Uterus (tissue), 4 donors: Measurements from ENCODE around the gene POLE. TPM values are rescaled to one million over a fixed set of nuclear protein-coding genes. Genes with fewer than 3 reads are reported as not detected.

Experiments
- DNase-seq, 2 donors: peaks; one replicate each; pipeline ENCODE4 v3.0.0-alpha.2; 2019 to 2020
- H3K27ac ChIP-seq, 2 donors: fragments of 200-600 bp; sonication (generic); 1 replicate in 1 of 2; 2 replicates in 1 of 2; pipeline ENCODE4 v1.5.1; 2016 to 2018
- H3K27me3 ChIP-seq, 2 donors: fragments of 200-600 bp; sonication (generic); one replicate each; pipeline ENCODE4 v1.5.1; 2018 to 2019; ENCODE audit warnings: control low read depth in 1 of 2
- H3K36me3 ChIP-seq, 2 donors: fragments of 200-600 bp; sonication (generic); one replicate each; pipeline ENCODE4 v1.5.1; 2019; ENCODE audit warnings: control low read depth in 1 of 2
- H3K4me1 ChIP-seq, 2 donors: fragments of 200-600 bp; sonication (generic); one replicate each; pipeline ENCODE4 v1.5.1; 2018 to 2019; ENCODE audit warnings: control low read depth in 1 of 2
- H3K4me3 ChIP-seq, 2 donors: fragments of 200-600 bp; sonication (generic); 1 replicate in 1 of 2; 2 replicates in 1 of 2; pipeline ENCODE4 v1.5.1; 2018 to 2019; ENCODE audit warnings: mild to moderate bottlenecking in 1 of 2
- H3K9me3 ChIP-seq, 2 donors: fragments of 200-600 bp; sonication (generic); one replicate each; pipeline ENCODE4 v1.5.1; 2019; ENCODE audit warnings: control low read depth in 1 of 2
- CTCF ChIP-seq, 4 experiments: fragments of 200-600 bp in 2 of 4; fragments of 450-650 bp in 2 of 4; sonication (generic) in 2 of 4; IDR thresholded peaks; one replicate each; pipeline ENCODE4 v1.5.1; 2016 to 2019; ENCODE audit warnings: antibody characterized with exemption in 4 of 4, mild to moderate bottlenecking in 2 of 4, moderate library complexity in 1 of 4
- POLR2A ChIP-seq, 2 donors: fragments of 450-650 bp; IDR thresholded peaks; one replicate each; pipeline ENCODE4 v1.6.1; 2016; ENCODE audit warnings: antibody characterized with exemption in 2 of 2, mild to moderate bottlenecking in 1 of 2, moderate library complexity in 1 of 2
- intact Hi-C: fragments of 100-400 bp; cut with DNase I; formaldehyde crosslinking; loops from one replicate; pipeline ENCODE4 v1.15.1; 2023; ENCODE audit warnings: low total_unique reads
- total RNA-seq, 4 donors: library from RNA; depleted of rRNA in 3 of 4; stranded (reverse); fragments of >200 nt in 3 of 4; gene quantifications; one replicate each; pipeline versions ENCODE4 v1.1.0 to v1.2.4, GENCODE V29; 2014 to 2023
- donor health status: DM: yes; HTN: yes; CAD: no.

The POLE gene
- total RNA-seq, 4 donors from 2014 or later, result 7.7 to 71.3 (median 28.8) TPM

- H3K36me3 ChIP-seq, result no peaks in the 10 kb centered on the region
- TF ChIP-seq CTCF (IDR thresholded peaks at IDR 0.05) (no peak), POLR2A (IDR thresholded peaks at IDR 0.05) (no peak)
- no peaks in the 10 kb centered on the region for H3K27me3 ChIP-seq
- no peak for DNase-seq
- H3K9me3 ChIP-seq, result no peaks in the 10 kb centered on the region
- peaks cover 0 to 6% of the 10 kb centered on the region in 2 donors for H3K4me1 ChIP-seq
- no peak overlapping the region for H3K27ac ChIP-seq
- intact Hi-C loops, result no loop called here
- H3K4me3 ChIP-seq, result no peak overlapping the region
Observed at GRCh38 chr12:132584429-132584828, 102.7 kb downstream of the POLE start.

GRCh38 chr12:132583736-132584135, 103.4 kb downstream of the POLE start:
- H3K9me3 ChIP-seq, result no peaks in the 10 kb centered on the region
- no peak for DNase-seq
- H3K27ac ChIP-seq, result no peak overlapping the region
- no peaks in the 10 kb centered on the region for H3K36me3 ChIP-seq
- no peaks in the 10 kb centered on the region for H3K27me3 ChIP-seq
- TF ChIP-seq CTCF (IDR thresholded peaks at IDR 0.05) (no peak), POLR2A (IDR thresholded peaks at IDR 0.05) (no peak)
- intact Hi-C loops, result no loop called here
- no peak overlapping the region for H3K4me3 ChIP-seq
- H3K4me1 ChIP-seq, result peaks cover 0 to 6% of the 10 kb centered on the region in 2 donors

- intact Hi-C loops, result no loop called here
- Histone ChIP-seq H3K36me3 (no peaks in the 10 kb centered on the region), H3K27me3 (no peaks in the 10 kb centered on the region), H3K4me1 (peaks cover 0 to 6% of the 10 kb centered on the region in 2 donors), H3K9me3 (no peaks in the 10 kb centered on the region), H3K4me3 (no peak overlapping the region), H3K27ac (no peak overlapping the region)
- TF ChIP-seq CTCF (IDR thresholded peaks at IDR 0.05) (no peak), POLR2A (IDR thresholded peaks at IDR 0.05) (no peak)
- no peak for DNase-seq
Observed at GRCh38 chr12:132583411-132583710, 103.8 kb downstream of the POLE start.

DNA sequence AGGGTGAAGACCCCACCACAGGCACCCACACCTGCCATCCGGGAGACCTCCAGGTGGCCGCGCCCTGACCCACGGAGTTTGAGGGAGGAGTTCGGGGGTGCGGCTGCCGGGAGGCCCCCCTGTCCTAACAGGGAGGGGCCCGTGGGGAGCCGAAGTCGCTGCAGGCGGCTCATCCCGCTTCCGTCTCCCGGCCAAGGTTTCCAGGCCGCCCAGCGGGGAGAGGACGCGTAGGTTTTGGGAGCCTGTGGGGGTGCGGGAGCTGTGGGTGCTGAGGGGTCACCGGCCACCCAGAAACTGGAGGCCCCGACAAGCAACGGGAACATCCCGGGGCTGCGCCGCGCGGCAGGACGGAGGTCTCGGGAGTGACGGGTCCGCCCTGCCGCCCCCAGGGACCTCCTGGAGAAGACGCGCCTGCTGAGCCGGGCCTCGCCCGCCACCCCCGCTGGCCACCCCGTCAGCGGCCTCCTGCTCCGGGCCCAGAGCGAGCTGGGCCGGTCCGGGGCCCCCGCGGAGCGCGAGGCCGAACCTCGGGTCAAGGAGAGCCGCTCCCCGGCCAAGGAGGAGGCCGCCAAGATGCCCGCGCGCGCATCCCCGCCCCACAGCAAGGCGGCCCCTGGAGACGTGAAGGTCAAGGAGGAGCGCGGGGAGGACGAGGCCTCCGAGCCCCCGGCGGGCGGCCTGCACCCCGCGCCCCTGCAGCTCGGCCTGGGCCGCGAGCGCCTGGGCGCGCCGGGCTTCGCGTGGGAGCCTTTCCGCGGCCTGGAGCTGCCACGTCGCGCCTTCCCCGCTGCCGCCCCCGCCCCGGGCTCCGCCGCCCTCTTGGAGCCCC, 104.3 kb downstream of the POLE start:
- intact Hi-C loops, result no loop called here
- Histone ChIP-seq H3K27me3 (no peaks in the 10 kb centered on the region), H3K9me3 (no peaks in the 10 kb centered on the region), H3K36me3 (no peaks in the 10 kb centered on the region), H3K4me1 (peaks cover 0 to 6% of the 10 kb centered on the region in 2 donors), H3K4me3 (peak overlapping the region; percentile 7 to 28), H3K27ac (no peak overlapping the region)
- TF ChIP-seq POLR2A (IDR thresholded peaks at IDR 0.05) (no peak), CTCF (IDR thresholded peaks at IDR 0.05) (no peak)
- no peak for DNase-seq

- TF ChIP-seq POLR2A (IDR thresholded peaks at IDR 0.05) (no peak), CTCF (IDR thresholded peaks at IDR 0.05) (no peak)
- peak in 1 of 2 donors; percentile 52 for DNase-seq
- Histone ChIP-seq H3K4me3 (peak overlapping the region; percentile 7 to 28), H3K27me3 (no peaks in the 10 kb centered on the region), H3K4me1 (peaks cover 0 to 6% of the 10 kb centered on the region in 2 donors), H3K27ac (no peak overlapping the region), H3K36me3 (no peaks in the 10 kb centered on the region), H3K9me3 (no peaks in the 10 kb centered on the region)
- intact Hi-C loops, result no loop called here
Observed at GRCh38 chr12:132582058-132582420, 105.1 kb downstream of the POLE start.
